Lower lobe of right lung (tissue), 2 donors: ENCODE data around the gene SNX8. TPM values are rescaled to one million over a fixed set of nuclear protein-coding genes. Genes with fewer than 3 reads are reported as not detected.

Experiments used
- ATAC-seq, 2 donors: fragments of 200-7000 bp; cut with Tn5 transposase; one replicate each; pipeline ENCODE4 v1.9.1; 2020 to 2022; ENCODE audit warnings: mild to moderate bottlenecking in 2 of 2, moderate library complexity in 2 of 2
- DNase-seq: peaks from one replicate; pipeline ENCODE4 v3.0.0-alpha.2; 2020
- H3K27ac ChIP-seq: fragments of 200-600 bp; one replicate; pipeline ENCODE4 v1.8.0; 2022
- H3K27me3 ChIP-seq: fragments of 200-600 bp; one replicate; pipeline ENCODE4 v1.8.0; 2022; ENCODE audit warnings: low read depth
- H3K36me3 ChIP-seq: fragments of 200-600 bp; one replicate; pipeline ENCODE4 v1.8.0; 2022; ENCODE audit warnings: mild to moderate bottlenecking
- H3K4me1 ChIP-seq: fragments of 200-600 bp; one replicate; pipeline ENCODE4 v1.8.0; 2022
- H3K4me3 ChIP-seq: fragments of 200-600 bp; one replicate; pipeline ENCODE4 v1.8.0; 2022; ENCODE audit warnings: mild to moderate bottlenecking
- H3K9me3 ChIP-seq: fragments of 200-600 bp; one replicate; pipeline ENCODE4 v1.8.0; 2022
- CTCF ChIP-seq: fragments of 200-600 bp; IDR thresholded peaks from one replicate; pipeline ENCODE4 v1.8.0; 2022; ENCODE audit warnings: antibody characterized with exemption, mild to moderate bottlenecking
- intact Hi-C: fragments of 100-400 bp; cut with DNase I; formaldehyde crosslinking; loops from one replicate; pipeline ENCODE4 v1.11.0; 2022
- total RNA-seq: library from RNA; stranded (reverse); fragmentation: NEBNext Ultra II Directional; extraction: Animal tissue kit (Norgen Biotek cat#: 25700); gene quantifications from one replicate; pipeline ENCODE4 v1.2.1, GENCODE V29; 2021
- donor health status: DM: no; HTN: yes; CAD: no; lungs with severe emphysema.

Gene SNX8
- total RNA-seq, 1 donor from 2014 or later: 43.1 TPM

- Histone ChIP-seq H3K4me3 (no peak overlapping the region), H3K36me3 (peaks cover 11% of the 10 kb centered on the region), H3K27ac (peak overlapping the region; percentile 49), H3K27me3 (no peaks in the 10 kb centered on the region), H3K9me3 (no peaks in the 10 kb centered on the region), H3K4me1 (peaks cover 27% of the 10 kb centered on the region)
- no peak for TF ChIP-seq CTCF
- intact Hi-C loops: no loop called here
- DNase-seq (no peak), ATAC-seq (no peak)
Measured at GRCh38 chr7:2249744-2250323, 64.4 kb downstream of the SNX8 start.

GRCh38 chr7:2248984-2249694 is 65.1 kb downstream of the SNX8 start:
- peaks cover 4% of the 10 kb centered on the region for H3K36me3 ChIP-seq
- H3K4me1 ChIP-seq: peaks cover 27% of the 10 kb centered on the region
- H3K9me3 ChIP-seq: no peaks in the 10 kb centered on the region
- no peaks in the 10 kb centered on the region for H3K27me3 ChIP-seq
- H3K4me3 ChIP-seq: no peak overlapping the region
- ATAC-seq (peak; percentile 54 to 58), DNase-seq (peak; percentile 70)
- peak overlapping the region; percentile 49 for H3K27ac ChIP-seq
- intact Hi-C loops: no loop called here
- TF ChIP-seq CTCF: no peak

- H3K27me3 ChIP-seq: no peaks in the 10 kb centered on the region
- H3K4me3 ChIP-seq: no peak overlapping the region
- no peaks in the 10 kb centered on the region for H3K36me3 ChIP-seq
- TF ChIP-seq CTCF: peak; percentile 66
- ATAC-seq (peak; percentile 40 to 41), DNase-seq (no peak)
- peaks cover 38% of the 10 kb centered on the region for H3K4me1 ChIP-seq
- H3K27ac ChIP-seq: no peak overlapping the region
- H3K9me3 ChIP-seq: no peaks in the 10 kb centered on the region
- intact Hi-C loops: no loop called here
Measured at GRCh38 chr7:2247141-2247995, 66.9 kb downstream of the SNX8 start.

- ATAC-seq (no peak), DNase-seq (peak; percentile 70)
- H3K27ac ChIP-seq: no peak overlapping the region
- H3K9me3 ChIP-seq: no peaks in the 10 kb centered on the region
- H3K36me3 ChIP-seq: no peaks in the 10 kb centered on the region
- no peak overlapping the region for H3K4me3 ChIP-seq
- intact Hi-C loops: no loop called here
- TF ChIP-seq CTCF: no peak
- peaks cover 42% of the 10 kb centered on the region for H3K4me1 ChIP-seq
- H3K27me3 ChIP-seq: no peaks in the 10 kb centered on the region
Measured at GRCh38 chr7:2245883-2246675, 68.2 kb downstream of the SNX8 start.

- no peak for DNase-seq
- no peak for TF ChIP-seq CTCF
- Histone ChIP-seq H3K9me3 (no peaks in the 10 kb centered on the region), H3K4me1 (peaks cover 46% of the 10 kb centered on the region), H3K36me3 (peaks cover 3% of the 10 kb centered on the region), H3K27ac (no peak overlapping the region), H3K4me3 (no peak overlapping the region), H3K27me3 (no peaks in the 10 kb centered on the region)
- ATAC-seq: no peak
- intact Hi-C loops: no loop called here
Measured at GRCh38 chr7:2244404-2244995, 69.7 kb downstream of the SNX8 start.
